NT2/D1 (cell line): ENCODE measurements around the gene TCF23.

Experiments
- YY1 ChIP-seq: IDR thresholded peaks from 2 replicates; pipeline ENCODE4 v1.6.1; 2011; ENCODE audit not compliant: insufficient read length, insufficient read depth
- ZNF274 ChIP-seq: IDR thresholded peaks from 2 replicates; pipeline ENCODE4 v1.6.1; 2011; ENCODE audit warnings: mild to moderate bottlenecking, low read depth, low read length

DNA sequence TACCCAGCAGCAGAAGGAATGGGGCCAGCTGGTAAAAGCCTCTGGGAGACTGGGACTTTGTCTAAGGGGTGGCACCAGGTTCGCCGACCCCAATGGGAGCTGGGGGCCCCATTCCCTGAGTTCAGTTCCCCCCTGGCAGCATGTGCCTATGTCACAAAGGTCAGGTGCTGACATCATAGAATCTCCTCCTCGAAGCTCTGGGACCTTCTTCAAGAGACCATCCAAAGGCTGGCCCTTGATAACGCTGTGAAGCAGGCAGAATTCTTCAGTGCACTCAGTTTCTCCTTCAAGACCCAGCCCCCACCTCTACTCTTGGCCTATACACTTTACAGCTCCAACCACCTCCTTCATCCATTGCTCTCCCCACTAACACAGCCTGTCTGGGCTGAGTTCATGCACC is 9.5 kb upstream of the TCF23 start, which contains the start of gene PRR30:
- no peak for TF ChIP-seq ZNF274
- TF ChIP-seq YY1 = no peak
